8988T (cell line): ENCODE measurements around the gene AP2A1.
A peak's percentile ranks its signal among the peaks of the same experiment; 100 is the strongest.
"Not testable (repeated sequence)": the region's sequence is repeated elsewhere in the genome, so short reads cannot be mapped to it uniquely, and the experiment has no call there.

Experiments used
- DNase-seq: peaks from one replicate; pipeline ENCODE4 v3.0.0; 2011

AP2A1 gene

DNA sequence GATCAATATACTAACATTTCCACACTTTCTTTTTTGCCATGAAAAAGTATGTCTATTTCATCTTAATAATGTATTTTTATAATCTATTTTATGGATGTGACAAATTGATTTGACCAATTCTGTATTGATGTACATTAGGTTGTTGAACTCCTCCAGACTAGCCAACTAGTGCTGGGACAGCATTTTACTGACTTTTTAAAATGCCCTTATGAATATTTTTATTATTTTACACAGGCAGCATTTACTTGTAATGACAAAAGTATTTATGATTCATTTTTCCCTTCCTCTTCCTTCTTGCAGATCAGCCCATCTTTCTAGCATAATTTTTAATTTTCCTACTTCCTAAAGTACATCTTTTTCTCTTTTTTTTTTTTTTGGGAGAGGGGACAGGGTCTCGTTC, 47.2 kb downstream of the AP2A1 start:
- no peak for DNase-seq

DNA sequence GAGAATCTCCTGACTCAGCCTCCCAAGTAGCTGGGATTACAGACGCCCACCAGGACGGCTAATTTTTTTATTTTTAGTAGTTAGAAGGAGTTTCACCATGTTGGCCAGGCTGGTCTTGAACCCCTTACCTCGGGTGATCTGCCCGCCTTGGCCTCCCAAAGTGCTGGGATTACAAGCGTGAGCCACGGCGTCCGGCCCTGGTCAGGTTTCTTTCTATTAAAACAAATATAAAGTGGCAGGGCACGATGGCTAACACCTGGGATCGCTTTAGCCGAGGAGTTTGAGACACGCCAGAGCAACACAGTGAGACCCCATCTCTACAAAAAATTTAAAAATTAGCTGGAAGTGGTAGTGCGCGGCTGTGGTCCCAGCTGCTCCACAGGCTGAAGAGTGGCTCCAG, 49.8 kb downstream of the AP2A1 start:
- DNase-seq, result no peak

DNA sequence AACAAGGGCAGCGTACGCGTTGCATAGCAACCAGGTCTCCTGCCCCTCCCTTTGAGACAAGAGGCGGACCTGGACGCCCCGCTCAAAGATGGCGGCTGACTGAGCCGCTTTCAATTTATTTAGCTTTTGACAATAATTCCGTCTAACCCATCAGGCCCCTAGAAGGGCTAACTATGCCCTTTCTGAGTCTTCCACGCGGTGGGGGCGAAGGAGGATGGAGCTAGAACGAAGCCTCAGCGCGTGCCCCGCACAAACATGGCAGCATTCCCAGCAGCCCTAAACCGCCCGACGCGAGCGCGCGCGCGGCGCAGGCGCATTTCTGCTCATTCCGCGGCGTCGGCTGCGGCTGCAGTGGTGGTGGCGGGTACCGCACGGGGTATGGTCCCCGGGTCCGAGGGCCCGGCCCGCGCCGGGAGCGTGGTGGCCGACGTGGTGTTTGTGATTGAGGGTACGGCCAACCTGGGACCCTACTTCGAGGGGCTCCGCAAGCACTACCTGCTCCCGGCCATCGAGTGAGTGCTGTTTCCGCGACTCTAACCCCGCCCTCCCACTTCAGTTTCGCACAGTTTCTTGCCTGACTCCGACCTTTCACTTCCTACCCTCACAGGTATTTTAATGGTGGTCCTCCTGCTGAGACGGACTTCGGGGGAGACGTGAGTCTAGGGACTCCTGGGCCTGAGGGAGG, 51.3 kb downstream of the AP2A1 start, which contains the start of gene MED25:
Gene MED25, plus strand, starts transcription at position 326 of the 685 bp plus-strand sequence. Its CDS starts 53 bp downstream, at position 379.
- peak; percentile 82 for DNase-seq

DNA sequence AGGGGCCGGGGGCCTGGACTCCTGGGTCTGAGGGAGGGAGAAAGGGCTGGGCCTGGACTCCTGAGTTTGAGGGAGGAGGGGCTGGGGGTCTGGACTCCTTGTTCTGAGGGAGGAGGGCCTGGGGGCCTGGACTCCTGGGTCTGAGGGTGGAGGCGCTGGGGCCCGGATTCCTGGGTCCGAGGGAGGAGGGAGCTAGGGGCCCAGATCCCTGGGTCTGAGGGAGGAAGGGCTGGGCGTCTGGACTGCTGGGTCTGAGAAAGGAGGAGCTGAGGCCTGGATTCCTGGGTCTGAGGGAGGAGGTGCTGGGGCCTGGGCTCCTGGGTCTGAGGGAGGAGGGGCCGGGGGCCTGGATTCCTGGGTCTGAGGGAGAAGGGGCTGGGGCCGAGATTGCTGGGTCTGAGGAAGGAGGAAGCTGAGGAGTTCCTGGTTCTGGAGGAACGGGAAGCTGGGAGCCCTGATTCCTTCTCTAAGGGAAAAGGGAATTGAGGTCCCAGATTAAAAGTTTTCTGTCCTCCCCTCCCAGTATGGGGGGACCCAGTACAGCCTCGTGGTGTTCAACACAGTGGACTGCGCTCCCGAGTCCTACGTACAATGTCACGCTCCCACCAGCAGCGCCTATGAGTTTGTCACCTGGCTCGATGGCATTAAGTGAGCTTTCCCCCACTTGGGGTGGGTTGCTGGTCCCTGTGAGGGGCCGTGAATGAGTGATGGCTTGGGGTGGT, 52.0 kb downstream of the AP2A1 start:
- DNase-seq, result no peak

DNA sequence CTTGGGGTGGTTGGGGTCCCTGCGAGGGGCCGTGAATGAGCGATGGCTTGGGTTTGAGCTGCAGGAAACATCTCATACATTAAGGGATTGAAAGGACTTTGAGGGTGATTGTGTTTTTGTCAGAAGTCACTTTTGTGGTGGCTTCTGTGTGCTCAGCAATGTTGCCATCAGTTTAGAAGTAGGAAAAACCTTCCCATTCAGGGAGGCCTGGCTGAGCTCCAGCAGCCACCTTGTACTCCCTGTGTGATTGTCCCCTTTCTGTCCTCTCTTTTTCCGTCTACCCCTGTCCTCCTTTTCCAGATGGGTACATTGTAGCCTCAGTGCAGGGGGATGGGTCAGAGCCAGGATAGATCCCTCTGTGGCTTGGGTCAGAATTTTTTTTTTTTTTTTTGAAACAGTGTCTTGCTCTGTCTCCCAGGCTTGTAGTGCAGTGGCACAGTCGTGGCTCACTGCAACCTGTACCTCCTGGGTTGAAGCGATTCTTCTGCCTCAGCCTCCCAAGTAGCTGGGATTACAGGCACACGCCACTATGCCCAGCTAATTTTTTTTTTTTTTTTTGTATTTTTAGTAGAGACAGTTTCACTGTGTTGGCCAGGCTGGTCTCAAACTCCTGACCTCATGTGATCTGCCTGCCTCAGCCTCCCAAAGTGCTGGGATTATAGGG, 52.8 kb downstream of the AP2A1 start:
- DNase-seq, result not testable (repeated sequence)

DNA sequence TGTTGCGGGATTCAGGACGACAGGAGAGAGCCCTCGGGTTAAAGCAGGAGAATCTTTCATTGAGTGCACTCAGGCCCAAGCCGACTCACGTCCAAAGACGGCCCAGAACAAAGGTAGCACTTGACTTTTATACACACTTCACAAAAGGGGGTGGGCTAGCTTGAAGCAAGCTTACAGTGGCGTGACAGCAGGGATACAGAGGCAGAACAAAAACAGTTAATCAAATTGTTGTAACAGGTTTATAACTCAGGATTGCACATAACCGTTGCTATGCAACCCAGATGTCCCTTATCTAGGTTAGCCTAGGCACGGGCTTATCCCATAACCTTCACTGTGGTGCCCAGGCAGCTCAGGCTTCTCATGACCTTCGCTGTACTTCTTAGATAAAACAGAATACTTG, 53.3 kb downstream of the AP2A1 start:
- DNase-seq, result no peak

DNA sequence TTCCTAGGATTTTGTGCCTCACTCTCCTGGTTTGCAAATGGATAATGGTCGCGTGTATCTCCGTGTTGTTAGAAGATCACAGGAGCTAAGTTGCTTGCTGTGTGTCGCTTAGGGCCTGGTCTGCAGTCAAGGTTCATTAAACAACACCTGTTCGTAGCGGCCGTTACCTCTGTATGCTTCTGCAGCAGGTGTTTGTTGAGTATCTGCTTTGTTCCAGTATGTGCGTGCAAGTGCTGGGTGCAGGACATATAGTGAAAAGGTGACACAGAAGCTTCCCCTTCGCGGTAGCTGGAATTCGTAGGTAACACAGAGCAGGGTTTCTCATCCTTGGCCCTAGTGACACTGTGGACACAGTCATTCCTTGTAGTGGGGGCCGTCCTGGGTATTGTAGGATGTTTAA, 56.7 kb downstream of the AP2A1 start:
- no peak for DNase-seq

DNA sequence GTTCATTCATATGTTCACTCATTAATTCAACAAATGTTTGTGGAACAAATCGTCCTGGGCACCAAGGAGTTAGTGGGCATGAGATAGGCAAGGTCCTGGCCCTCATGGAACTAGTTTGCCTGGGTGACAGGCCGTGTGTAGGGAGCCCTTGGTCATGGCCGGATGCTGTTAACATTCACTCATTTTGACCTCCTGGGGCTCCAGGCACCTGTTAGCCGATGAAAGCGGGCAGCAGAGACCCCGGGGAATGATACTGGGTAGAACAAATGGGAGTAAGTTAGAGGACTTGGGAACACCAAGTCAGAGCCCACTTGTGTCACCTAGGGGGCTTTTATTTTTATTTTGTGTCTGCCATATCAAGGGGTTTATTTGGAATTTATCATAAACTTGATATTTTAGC, 57.9 kb downstream of the AP2A1 start:
- no peak for DNase-seq

DNA sequence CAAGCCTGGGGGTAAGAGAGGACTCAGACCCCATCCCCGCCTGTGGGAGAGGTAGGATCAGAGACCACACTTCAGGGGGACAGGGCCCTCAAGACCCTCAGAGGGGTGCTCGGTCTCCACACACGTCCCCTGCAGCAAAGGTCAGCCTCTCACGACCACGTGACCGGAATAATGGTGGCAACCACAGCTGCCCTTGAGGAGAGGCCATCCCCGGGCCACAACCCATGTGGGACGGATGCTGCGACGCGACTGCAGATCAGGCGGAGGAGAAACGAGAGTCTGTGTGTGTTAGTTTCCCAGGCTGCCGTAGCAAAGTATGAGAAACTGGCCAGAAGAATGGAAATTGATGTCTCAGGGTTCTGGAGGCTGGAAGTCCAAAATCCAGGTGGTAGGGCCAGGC, 60.2 kb downstream of the AP2A1 start:
- no peak for DNase-seq

DNA sequence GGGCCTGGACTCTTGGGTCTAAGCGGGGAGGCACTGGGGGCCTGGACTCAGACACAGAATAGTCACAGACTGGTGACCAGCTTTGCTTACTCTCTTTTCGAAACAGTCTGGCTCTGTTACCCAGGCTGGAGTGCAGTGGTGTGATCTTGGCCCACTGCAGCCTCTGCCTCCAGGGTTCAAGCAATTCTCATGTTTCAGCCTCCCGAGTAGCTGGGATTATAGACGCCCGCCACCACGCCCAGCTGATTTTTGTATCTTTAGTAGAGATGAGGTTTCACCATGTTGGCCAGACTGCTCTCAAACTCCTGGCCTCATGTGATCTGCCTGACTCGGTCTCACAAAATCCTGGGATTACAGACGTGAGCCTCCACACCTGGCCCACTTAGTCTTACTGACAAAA, 62.4 kb downstream of the AP2A1 start:
- no peak for DNase-seq

DNA sequence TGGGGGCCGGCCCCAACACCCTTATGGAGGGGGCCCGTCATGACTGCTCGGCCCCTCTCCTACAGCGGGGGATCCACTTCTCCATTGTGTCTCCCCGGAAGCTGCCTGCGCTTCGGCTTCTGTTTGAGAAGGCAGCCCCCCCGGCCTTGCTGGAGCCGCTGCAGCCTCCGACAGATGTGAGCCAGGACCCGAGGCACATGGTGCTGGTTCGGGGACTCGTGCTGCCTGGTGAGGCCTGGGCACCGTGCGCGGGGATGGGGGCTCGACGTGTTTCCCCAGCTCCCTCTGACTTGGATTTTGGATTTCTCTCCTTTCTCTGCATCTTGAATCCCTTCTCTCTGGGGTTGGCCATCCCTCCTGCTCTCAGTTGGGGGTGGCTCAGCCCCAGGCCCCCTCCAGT, 62.9 kb downstream of the AP2A1 start:
- no peak for DNase-seq

DNA sequence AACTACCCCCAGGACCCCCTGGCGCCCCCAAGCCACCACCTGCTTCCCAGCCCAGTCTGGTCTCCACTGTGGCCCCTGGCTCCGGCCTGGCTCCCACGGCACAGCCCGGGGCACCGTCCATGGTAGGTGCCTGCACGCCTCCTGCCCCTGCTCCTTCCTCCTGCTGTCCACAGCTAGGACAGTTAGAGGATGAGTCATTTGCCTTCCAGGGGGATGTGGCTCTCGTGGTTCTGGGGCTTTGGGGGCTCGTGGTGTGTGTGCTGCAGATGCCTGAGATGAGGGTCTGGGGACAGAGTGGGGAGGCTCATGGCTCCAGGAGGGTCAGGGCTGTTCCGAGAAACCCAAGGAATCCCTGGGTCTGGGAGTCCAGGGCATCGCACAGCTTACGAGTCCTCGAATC, 64.0 kb downstream of the AP2A1 start:
- no peak for DNase-seq

DNA sequence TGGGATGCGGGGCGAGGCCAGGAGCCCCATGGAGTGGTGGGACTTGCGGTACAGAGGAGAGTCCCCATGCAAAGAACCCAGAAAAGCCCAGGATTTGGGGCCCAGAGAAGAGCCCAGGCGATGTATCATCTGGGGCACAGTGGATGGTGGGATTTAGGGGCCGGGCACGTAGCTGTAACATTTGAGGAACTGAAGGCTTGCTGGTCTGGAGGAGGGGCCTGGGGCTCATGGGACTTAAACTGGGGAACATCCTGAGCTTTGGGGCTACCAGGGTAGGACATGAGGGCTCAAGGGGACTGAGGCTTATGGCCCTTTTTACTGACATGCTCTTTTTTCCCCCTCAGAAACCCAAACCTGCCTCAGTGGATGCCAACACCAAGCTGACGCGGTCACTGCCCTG, 64.8 kb downstream of the AP2A1 start:
- DNase-seq, result no peak

DNA sequence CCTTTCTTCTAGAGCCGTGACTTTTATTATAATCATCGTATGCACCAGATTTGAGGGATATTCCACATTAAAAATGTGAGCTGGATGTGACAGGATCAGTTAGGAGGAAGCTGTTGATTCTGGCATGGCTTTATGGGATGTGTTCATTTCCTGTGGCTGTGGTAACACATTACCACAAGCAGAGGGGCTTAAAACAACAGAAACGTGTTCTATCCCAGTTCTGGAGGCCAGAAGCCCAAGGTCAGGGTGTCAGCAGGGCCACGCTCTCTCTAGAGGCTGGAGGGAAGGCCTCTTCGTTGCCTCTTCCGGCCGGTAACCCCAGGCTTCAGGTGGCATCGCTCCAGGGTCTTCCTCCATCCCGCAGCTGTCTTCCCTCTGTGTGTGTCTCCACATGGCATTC, 65.8 kb downstream of the AP2A1 start:
- no peak for DNase-seq

DNA sequence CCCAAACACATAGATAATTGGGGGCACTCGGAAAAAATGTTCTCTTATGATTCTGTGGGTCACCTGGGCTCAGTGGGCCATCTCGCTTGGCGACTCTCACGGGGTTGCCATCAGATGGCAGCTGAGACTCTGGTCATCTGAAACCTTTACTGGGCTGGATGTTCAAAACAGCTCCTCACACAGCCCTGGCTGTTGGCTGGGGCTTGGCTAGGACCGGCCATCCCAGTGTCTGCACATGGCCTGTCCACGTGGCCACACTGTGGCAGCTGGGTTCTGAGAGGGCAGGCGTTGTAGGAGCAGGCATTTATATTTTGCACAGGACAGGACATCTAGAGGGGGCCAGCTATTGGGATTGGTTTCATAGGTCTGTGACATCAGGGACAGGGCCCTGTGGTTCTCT, 66.8 kb downstream of the AP2A1 start:
- no peak for DNase-seq

DNA sequence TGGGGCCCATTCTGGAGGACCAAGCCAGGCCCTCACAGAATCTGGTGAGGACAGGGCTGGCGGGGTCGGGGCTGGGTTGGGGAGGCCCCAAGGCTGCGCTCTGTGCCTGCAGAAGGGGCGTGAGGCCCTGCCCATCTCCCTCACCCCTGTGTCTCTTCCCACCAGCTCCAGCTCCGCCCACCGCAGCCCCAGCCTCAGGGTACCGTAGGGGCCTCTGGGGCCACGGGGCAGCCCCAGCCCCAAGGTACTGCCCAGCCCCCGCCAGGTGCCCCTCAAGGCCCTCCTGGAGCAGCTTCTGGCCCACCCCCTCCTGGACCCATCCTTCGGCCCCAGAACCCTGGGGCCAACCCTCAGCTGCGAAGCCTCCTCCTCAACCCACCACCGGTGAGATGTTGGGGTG, 68.8 kb downstream of the AP2A1 start:
- DNase-seq, result no peak

DNA sequence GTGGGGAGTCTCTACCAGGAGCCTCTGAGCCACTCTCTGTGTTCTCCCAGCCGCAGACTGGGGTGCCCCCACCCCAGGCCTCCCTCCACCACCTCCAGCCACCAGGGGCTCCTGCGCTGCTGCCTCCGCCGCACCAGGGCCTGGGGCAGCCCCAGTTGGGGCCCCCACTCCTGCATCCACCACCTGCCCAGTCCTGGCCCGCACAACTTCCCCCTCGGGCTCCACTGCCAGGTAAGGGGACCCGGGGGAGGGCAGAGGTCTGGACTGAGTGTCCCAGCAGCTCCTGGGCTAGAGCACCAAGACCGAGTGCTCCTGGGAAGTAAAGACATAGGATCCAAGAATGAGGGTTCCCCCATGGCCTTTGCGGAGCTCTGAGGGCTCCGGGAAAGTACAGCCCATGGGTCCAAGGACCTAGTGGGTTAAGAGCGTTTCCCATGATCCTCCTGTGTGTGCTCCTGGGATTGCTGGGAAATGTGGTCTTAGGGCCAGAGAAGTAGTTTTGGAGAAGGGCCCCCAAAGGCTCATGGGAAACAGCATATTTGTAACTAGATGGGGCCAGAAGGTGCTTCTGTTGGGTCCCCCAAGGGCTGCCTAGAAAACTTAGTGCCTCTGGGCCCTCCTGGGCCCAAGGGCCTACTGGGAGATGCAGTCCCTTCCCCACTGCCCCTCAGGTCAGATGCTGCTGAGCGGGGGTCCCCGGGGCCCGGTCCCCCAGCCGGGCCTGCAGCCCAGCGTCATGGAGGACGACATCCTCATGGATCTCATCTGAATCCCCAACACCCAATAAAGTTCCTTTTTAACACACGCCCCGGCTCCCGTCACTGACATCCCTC, 69.6 kb downstream of the AP2A1 start:
- DNase-seq, result no peak

DNA sequence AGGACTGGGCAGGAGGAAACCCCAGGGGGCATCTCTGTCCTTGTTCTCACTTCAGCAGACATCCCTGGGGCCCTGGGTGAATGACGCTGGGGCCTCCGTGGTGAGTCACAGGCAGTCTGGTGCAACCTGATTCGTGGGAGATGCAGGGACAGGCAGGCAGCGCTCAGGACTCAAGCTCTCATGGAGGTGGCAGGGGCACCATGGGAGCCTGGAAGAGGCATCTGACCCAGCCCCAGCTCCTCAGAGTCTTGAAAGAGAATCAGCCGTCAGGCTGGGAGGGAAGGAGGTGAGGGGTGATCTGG, 70.2 kb downstream of the AP2A1 start:
- no peak for DNase-seq

DNA sequence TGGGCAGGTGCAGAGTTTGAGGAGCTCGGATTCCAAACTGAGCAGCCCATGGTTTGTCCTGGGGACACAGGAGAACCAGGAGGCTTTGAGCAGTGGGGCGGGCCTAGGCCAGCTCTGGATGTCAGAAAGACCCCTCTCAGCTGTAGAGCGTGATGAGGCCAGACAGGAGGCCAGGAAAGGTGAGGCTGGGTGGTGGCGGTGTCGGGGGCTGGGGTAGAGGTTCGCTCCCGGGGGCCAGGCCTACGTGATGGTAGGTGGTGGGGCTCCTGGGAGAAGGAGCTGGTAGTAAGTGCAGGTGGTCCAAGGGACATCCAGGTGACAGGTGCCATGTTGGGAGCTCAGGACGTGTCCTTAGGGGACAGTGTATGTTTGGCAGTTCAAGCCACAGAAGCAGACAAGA, 70.6 kb downstream of the AP2A1 start:
- DNase-seq, result no peak

DNA sequence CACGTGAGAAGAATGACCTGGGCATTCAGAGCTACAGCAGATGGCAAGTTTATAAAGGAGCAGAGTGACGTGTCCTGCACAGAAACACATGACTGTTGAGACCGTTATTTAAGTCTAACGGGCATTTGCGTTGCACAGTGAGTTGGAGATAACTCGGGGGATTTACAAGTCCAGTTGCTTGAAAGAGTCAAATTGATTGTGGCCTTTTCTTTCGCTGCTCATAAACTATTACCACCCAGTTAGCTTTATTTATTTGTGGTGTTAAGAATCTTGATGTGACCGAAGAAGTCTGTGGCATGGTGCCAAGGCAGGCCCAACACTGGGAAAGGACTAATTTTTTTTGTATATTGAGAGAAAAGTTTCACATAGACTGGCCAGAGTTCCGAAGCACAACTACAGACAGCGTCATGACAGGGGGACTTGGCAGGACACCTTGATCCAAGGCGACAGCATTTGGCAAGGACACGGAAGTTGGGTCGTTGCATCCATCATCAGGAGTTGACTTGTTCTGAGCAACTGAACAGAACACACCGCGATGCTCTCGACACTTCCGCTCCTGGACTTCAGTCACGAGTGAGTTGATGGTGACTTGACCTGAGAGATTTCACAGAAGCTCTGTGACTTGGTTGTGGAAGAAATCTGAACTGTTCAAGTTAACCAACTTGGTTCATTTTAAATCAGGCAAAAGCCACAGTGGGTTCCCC, 72.2 kb downstream of the AP2A1 start:
- no peak for DNase-seq

DNA sequence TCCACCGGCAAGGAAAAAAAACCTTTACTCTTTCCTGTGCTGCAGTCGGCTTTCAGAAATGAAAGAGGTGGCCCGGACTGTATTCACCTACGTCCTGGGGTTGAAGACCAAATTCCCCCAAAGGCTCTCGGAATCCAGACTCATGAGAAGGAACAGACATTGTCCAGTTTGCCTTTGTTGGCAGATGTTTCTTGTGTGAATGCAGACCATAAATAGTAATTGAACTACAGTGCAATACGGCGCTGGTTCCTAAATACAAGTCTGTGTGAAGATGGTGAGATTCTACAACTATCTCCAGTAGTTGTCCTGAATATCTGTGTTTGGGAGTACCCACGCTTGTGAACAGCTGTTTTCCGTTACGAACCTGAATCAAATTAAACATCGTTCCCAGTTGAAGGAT, 72.9 kb downstream of the AP2A1 start:
- no peak for DNase-seq

DNA sequence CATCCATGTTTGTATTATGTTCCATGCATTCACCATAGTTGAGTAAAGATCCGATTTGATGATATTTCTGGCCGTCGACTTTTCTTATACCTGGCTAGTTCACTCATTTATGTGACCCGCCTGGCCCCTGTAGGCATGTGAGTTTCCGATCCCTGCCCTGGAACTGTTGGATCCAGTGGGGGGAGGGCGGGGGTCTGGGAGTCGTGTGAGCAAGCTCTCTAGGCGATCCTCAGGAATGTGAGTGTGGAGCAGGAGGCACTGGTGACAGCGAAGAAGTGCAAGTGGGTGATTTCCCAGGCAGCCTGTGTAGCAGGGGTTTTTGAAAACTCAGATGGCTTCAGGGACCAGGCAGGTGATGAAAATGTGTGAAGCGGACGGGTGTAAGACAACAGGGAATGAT, 73.5 kb downstream of the AP2A1 start:
- DNase-seq, result no peak

DNA sequence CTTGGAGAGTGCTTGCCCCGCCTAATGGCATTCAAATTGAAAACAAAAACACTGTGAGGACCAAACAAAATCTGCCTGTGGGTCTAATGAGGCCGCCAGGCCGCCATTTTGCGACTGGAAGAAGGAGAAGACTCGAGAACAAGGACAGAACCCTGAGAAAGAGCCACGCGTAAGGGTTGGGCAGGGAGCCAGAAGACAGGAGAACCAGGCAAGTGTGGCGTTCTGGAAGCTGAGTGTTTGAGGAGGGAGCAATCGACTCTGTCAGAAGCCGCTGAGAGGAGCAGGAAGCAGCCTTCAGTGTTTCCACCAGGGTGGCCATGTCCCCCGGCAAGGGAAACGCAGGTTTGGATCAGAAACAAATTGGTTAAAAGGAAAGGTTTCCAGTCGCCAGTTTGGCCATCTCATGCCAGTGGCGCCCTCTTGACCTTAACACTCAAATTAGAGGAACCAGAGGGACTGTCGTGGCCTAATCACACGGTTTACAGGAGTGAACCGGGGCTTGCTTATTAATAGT, 74.0 kb downstream of the AP2A1 start:
- DNase-seq, result no peak
